Small intestine (tissue), 7 donors: ENCODE measurements around the gene TNIP1. TPM values are rescaled to one million over a fixed set of nuclear protein-coding genes. Genes with fewer than 3 reads are reported as not detected.

Experiments
- DNase-seq, 2 donors: peaks; one replicate each; pipeline versions ENCODE4 v3.0.0 to v3.0.0-alpha.2; 2013
- FAIRE-seq: peaks from 2 replicates; lab custom pipeline; 2012; peaks lifted over from hg19 to GRCh38; lab: Jason Lieb, UNC
- H3K27ac ChIP-seq, 3 donors: one replicate each; pipeline ENCODE4 v1.5.1; 2013; ENCODE audit warnings: low read length in 2 of 3, mild to moderate bottlenecking in 2 of 3, control low read depth in 1 of 3, inconsistent platforms in 1 of 3, low read depth in 1 of 3, moderate library complexity in 1 of 3
- H3K27me3 ChIP-seq, 3 donors: one replicate each; pipeline ENCODE4 v1.6.1; 2013; ENCODE audit warnings: low read length in 3 of 3, inconsistent platforms in 1 of 3; ENCODE audit not compliant: control insufficient read depth in 3 of 3, insufficient read depth in 3 of 3
- H3K36me3 ChIP-seq, 3 donors: one replicate each; pipeline ENCODE4 v1.6.1; 2013; ENCODE audit warnings: low read length in 3 of 3, inconsistent platforms in 1 of 3, low read depth in 1 of 3, mild to moderate bottlenecking in 1 of 3, moderate library complexity in 1 of 3; ENCODE audit not compliant: control insufficient read depth in 3 of 3, insufficient read depth in 2 of 3
- H3K4me1 ChIP-seq, 3 donors: one replicate each; pipeline ENCODE4 v1.6.1; 2013; ENCODE audit warnings: low read length in 2 of 3, inconsistent platforms in 1 of 3, low read depth in 1 of 3, mild to moderate bottlenecking in 1 of 3, moderate library complexity in 1 of 3; ENCODE audit not compliant: control insufficient read depth in 3 of 3, insufficient read depth in 2 of 3
- H3K4me3 ChIP-seq, 3 donors: one replicate each; pipeline ENCODE4 v1.5.1; 2013; ENCODE audit warnings: low read length in 3 of 3, control low read depth in 1 of 3, inconsistent platforms in 1 of 3, low read depth in 1 of 3, mild to moderate bottlenecking in 1 of 3, moderate library complexity in 1 of 3
- H3K9me3 ChIP-seq, 2 donors: one replicate each; pipeline ENCODE4 v1.6.1; 2013; ENCODE audit warnings: low read depth in 1 of 2, low read length in 1 of 2; ENCODE audit not compliant: control insufficient read depth in 2 of 2, insufficient read depth in 1 of 2
- WGBS, 3 donors: extraction: QIAGEN DNeasy Blood & Tissue Kit; methylation state at CpG; one replicate each; pipeline ENCODE4 v1.1.7; 2013; 5-methylcytosine and 5-hydroxymethylcytosine counted together
- polyA plus RNA-seq, 4 donors: library from polyadenylated mRNA; stranded (reverse) in 3 of 4; unstranded in 1 of 4; fragments of 200-250 nt in 3 of 4; fragments of 120-200 nt in 1 of 4; gene quantifications; one replicate each; pipeline versions ENCODE4 v1.2.1 to v1.2.3, GENCODE V29; 2013
- donor health status: healthy with polysubstance abuse.
- donor health status: control.
- donor health status: control.
- donor health status: Bipolar disorder and iron deficiency.
- donor health status: healthy.

Gene TNIP1
- polyA plus RNA-seq, 4 donors, result 78.7 to 190 (median 131) TPM

DNA sequence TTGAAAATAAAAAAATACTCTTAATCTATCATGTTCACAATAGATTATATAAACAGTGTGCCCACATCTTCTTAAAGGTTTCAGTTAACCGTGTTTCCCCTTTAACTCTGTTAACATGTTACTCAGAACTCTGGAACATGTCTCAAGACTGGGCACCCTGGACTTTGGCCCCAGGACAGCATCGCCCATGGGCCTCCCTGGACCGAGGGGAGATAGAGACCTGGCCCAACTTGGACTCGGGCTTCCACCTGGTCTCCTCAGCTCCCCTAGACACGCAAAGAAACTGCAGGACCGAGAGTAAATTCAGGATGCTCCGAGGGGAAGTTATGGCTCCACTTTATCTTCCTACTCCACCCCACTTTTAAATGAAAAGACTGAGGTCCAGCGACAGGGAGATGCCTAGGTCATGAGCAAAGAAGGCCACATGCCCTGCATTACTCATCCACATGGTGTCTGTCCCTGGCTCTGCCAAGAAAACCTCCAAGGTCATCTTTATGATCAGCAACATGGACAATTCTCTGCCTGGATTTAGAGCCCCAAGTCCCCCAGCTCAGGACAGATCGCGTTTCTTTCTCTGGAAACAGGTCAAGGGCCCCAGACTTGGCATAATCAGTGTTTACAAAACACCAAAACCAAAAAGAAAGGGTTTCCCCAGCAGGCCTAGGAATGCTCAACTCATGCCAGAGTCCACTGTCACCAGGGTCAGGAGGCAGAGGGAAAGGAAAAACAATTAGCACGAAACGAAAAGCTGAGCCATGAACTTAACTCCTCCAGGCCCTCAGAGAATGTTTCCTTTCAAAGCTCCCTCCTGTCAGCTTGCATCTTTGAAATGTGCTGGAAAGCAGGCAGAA lies 43.0 kb downstream of the TNIP1 start:
- FAIRE-seq, result no peak
- H3K27me3 ChIP-seq, result no peaks in the 10 kb centered on the region
- DNase-seq, result no peak

DNA sequence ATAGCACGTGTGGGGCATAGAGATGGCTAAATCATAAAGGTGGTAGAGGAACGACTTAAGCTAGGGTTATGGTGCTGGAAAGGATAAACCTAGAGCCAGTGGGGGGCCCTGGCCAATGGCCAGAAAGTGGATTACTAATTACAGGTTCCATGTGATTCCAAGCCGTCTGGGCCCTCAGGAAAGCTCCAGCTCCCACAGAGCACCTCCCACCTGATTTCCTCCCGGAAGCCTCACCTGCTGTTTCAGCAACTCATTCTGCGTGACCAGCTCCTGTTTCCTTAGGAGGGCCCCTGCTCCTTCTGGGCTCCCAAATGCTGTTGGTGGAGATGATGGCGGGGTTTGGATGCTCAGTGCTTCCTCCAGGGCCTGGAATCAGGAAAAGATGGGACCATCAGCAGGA lies 44.3 kb downstream of the TNIP1 start:
- DNase-seq (no peak), FAIRE-seq (no peak)
- H3K27me3 ChIP-seq, result no peaks in the 10 kb centered on the region
- H3K27ac ChIP-seq, result no peak overlapping the region
- peaks cover 0 to 6% (median 0%) of the 10 kb centered on the region in 3 donors for H3K4me1 ChIP-seq
- WGBS, 3 donors, result 86 to 91% (median 90%) methylated on average over 6 of the region's 6 CpGs
- no peaks in the 10 kb centered on the region for H3K9me3 ChIP-seq
- peaks cover 46 to 91% (median 56%) of the 10 kb centered on the region in 3 donors for H3K36me3 ChIP-seq
- no peak overlapping the region for H3K4me3 ChIP-seq

More for the DNA sequence above, 43.0 kb downstream of the TNIP1 start:
- Histone ChIP-seq H3K4me1 (peaks cover 0 to 6% (median 0%) of the 10 kb centered on the region in 3 donors), H3K27ac (peak overlapping the region in 1 of 3 donors; percentile 65), H3K9me3 (no peaks in the 10 kb centered on the region), H3K36me3 (peaks cover 46 to 92% (median 51%) of the 10 kb centered on the region in 3 donors), H3K4me3 (no peak overlapping the region)
- 68 to 85% (median 82%) methylated on average over 12 of the region's 12 CpGs for WGBS, 3 donors

- DNase-seq (no peak), FAIRE-seq (no peak)
- H3K36me3 ChIP-seq, result peaks cover 40 to 89% (median 54%) of the 10 kb centered on the region in 3 donors
- H3K27me3 ChIP-seq, result no peaks in the 10 kb centered on the region
- no peaks in the 10 kb centered on the region for H3K9me3 ChIP-seq
- 93 to 94% (median 93%) methylated on average over 19 of the region's 19 CpGs for WGBS, 3 donors
- H3K27ac ChIP-seq, result no peak overlapping the region
- no peak overlapping the region for H3K4me3 ChIP-seq
- H3K4me1 ChIP-seq, result no peaks in the 10 kb centered on the region
These were observed 46.1 kb downstream of the TNIP1 start for GRCh38 chr5:151034422-151035379.

DNA sequence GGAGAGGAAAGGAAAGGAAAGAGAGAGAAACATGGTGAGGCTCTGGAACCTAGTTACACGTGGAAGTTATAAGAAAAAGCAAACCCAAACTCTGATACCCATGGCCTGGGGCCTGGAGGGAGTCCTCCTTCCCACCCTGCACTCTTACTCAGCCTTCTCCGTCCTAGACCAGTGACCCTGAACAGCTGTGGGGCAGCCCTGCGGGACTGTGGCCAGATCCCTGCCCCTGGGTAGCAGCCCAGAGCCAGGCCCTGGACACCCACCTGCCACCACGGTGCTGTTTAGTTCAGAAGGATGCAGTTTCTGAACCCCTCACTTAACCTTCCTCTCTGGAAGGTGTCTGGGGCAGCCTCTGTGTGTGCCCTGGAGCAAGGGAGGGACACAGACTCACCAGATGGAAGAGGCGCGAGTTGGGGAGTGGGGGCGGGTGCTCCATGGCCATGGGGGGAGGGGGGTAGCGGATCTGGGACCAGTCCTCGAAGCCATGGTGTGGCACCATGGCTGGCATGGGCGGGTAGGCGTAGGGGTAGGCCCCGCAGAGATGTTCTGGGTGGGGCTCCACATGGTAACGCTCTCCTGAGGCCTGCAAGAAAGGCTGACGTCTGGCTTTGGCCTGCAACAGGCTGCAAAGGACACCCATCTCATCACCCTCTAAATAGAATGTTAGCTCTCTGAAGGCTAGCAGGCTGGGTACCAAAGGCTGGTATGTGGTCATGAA lies 47.5 kb downstream of the TNIP1 start:
- Histone ChIP-seq H3K27me3 (no peaks in the 10 kb centered on the region), H3K4me1 (no peaks in the 10 kb centered on the region), H3K4me3 (no peak overlapping the region), H3K36me3 (peaks cover 34 to 90% (median 50%) of the 10 kb centered on the region in 3 donors), H3K27ac (no peak overlapping the region), H3K9me3 (no peaks in the 10 kb centered on the region)
- no peak for FAIRE-seq
- no peak for DNase-seq
- WGBS, 3 donors, result 93 to 96% (median 94%) methylated on average over 14 of the region's 14 CpGs

DNA sequence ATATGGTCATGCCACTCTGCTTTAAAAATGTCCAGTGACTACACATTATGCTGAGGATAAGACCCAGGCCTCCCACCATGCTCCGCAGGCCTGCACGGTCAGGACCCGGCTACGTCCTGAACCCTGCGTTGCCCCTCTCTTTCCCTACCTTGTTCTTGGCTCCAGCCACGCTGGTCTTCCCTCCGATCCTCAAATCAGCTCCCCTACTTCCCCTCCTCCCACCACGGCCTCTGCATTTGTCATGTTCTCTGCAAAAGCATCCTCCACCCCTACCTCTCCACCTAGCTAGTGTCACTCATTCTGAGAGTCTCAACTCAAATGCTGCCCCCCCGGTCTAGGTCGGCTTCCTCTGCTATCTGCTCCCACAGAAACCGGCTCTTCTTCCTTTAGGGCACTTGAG lies 49.3 kb downstream of the TNIP1 start:
- Histone ChIP-seq H3K4me3 (no peak overlapping the region), H3K4me1 (no peaks in the 10 kb centered on the region), H3K27ac (peak overlapping the region in 1 of 3 donors; percentile 74), H3K36me3 (peaks cover 22 to 90% (median 41%) of the 10 kb centered on the region in 3 donors), H3K27me3 (no peaks in the 10 kb centered on the region), H3K9me3 (no peaks in the 10 kb centered on the region)
- WGBS, 3 donors, result 89 to 95% (median 93%) methylated on average over 11 of the region's 11 CpGs
- no peak for FAIRE-seq
- DNase-seq, result no peak

DNA sequence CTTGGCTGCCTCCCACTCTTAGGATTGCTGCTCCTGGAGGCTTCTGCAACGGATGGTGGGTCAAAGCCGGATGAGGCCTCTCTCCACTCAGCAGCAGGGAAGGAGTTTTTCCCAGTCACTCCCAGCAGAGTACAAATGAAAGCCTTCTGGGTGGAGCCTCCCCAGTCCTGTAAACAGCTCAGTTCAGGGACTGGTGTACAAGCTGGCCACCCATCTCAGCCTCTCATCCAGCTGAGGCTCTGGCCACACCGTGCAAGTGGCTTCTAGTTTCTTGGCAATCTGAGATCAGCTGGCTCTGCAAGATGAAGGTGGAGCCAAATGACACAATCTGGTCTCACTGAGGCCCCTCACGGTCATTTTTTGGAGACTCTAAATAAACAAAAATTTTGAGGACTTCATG lies 50.5 kb downstream of the TNIP1 start:
- Histone ChIP-seq H3K27me3 (no peaks in the 10 kb centered on the region), H3K27ac (peak overlapping the region in 1 of 3 donors; percentile 74), H3K4me3 (no peak overlapping the region), H3K36me3 (peaks cover 12 to 88% (median 32%) of the 10 kb centered on the region in 3 donors), H3K9me3 (no peaks in the 10 kb centered on the region), H3K4me1 (no peaks in the 10 kb centered on the region)
- no peak for DNase-seq
- 63 to 85% (median 82%) methylated on average over 4 of the region's 4 CpGs for WGBS, 3 donors
- FAIRE-seq, result no peak

DNA sequence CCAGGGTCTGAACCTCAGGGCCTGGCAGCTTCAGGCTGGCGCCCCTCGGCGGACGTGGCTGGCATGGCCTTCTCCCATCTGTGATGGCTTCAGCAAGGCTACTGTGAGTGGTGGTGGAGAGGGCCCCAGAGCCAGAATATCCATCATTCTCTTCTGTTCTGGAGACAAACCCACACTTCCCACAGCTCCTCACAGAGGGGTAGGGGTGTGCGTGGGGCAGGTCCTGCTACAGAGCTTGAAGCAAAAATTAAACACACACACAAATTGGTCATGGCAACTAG lies 50.8 kb downstream of the TNIP1 start:
- Histone ChIP-seq H3K27me3 (no peaks in the 10 kb centered on the region), H3K9me3 (no peaks in the 10 kb centered on the region), H3K4me3 (no peak overlapping the region), H3K36me3 (peaks cover 9 to 84% (median 31%) of the 10 kb centered on the region in 3 donors), H3K4me1 (no peaks in the 10 kb centered on the region), H3K27ac (peak overlapping the region in 1 of 3 donors; percentile 74)
- WGBS, 3 donors, result 84 to 96% (median 89%) methylated on average over 5 of the region's 5 CpGs
- DNase-seq (no peak), FAIRE-seq (no peak)
